Small intestine (tissue), 7 donors: ENCODE measurements around the gene DNAJB1. TPM values are rescaled to one million over a fixed set of nuclear protein-coding genes. Genes with fewer than 3 reads are reported as not detected.
A peak's percentile ranks its signal among the peaks of the same experiment; 100 is the strongest.

Experiments used
- DNase-seq, 2 donors: peaks; one replicate each; pipeline versions ENCODE4 v3.0.0 to v3.0.0-alpha.2; 2013
- FAIRE-seq: peaks from 2 replicates; lab custom pipeline; 2012; peaks lifted over from hg19 to GRCh38; lab: Jason Lieb, UNC
- H3K27ac ChIP-seq, 3 donors: one replicate each; pipeline ENCODE4 v1.5.1; 2013; ENCODE audit warnings: low read length in 2 of 3, mild to moderate bottlenecking in 2 of 3, control low read depth in 1 of 3, inconsistent platforms in 1 of 3, low read depth in 1 of 3, moderate library complexity in 1 of 3
- H3K27me3 ChIP-seq, 3 donors: one replicate each; pipeline ENCODE4 v1.6.1; 2013; ENCODE audit warnings: low read length in 3 of 3, inconsistent platforms in 1 of 3; ENCODE audit not compliant: control insufficient read depth in 3 of 3, insufficient read depth in 3 of 3
- H3K36me3 ChIP-seq, 3 donors: one replicate each; pipeline ENCODE4 v1.6.1; 2013; ENCODE audit warnings: low read length in 3 of 3, inconsistent platforms in 1 of 3, low read depth in 1 of 3, mild to moderate bottlenecking in 1 of 3, moderate library complexity in 1 of 3; ENCODE audit not compliant: control insufficient read depth in 3 of 3, insufficient read depth in 2 of 3
- H3K4me1 ChIP-seq, 3 donors: one replicate each; pipeline ENCODE4 v1.6.1; 2013; ENCODE audit warnings: low read length in 2 of 3, inconsistent platforms in 1 of 3, low read depth in 1 of 3, mild to moderate bottlenecking in 1 of 3, moderate library complexity in 1 of 3; ENCODE audit not compliant: control insufficient read depth in 3 of 3, insufficient read depth in 2 of 3
- H3K4me3 ChIP-seq, 3 donors: one replicate each; pipeline ENCODE4 v1.5.1; 2013; ENCODE audit warnings: low read length in 3 of 3, control low read depth in 1 of 3, inconsistent platforms in 1 of 3, low read depth in 1 of 3, mild to moderate bottlenecking in 1 of 3, moderate library complexity in 1 of 3
- H3K9me3 ChIP-seq, 2 donors: one replicate each; pipeline ENCODE4 v1.6.1; 2013; ENCODE audit warnings: low read depth in 1 of 2, low read length in 1 of 2; ENCODE audit not compliant: control insufficient read depth in 2 of 2, insufficient read depth in 1 of 2
- WGBS, 3 donors: extraction: QIAGEN DNeasy Blood & Tissue Kit; methylation state at CpG; one replicate each; pipeline ENCODE4 v1.1.7; 2013; 5-methylcytosine and 5-hydroxymethylcytosine counted together
- polyA plus RNA-seq, 4 donors: library from polyadenylated mRNA; stranded (reverse) in 3 of 4; unstranded in 1 of 4; fragments of 200-250 nt in 3 of 4; fragments of 120-200 nt in 1 of 4; gene quantifications; one replicate each; pipeline versions ENCODE4 v1.2.1 to v1.2.3, GENCODE V29; 2013
- donor health status: healthy with polysubstance abuse.
- donor health status: control.
- donor health status: control.
- donor health status: Bipolar disorder and iron deficiency.
- donor health status: healthy.

DNAJB1 gene
- polyA plus RNA-seq, 4 donors, result 39.4 to 87.7 (median 44.2) TPM

DNA sequence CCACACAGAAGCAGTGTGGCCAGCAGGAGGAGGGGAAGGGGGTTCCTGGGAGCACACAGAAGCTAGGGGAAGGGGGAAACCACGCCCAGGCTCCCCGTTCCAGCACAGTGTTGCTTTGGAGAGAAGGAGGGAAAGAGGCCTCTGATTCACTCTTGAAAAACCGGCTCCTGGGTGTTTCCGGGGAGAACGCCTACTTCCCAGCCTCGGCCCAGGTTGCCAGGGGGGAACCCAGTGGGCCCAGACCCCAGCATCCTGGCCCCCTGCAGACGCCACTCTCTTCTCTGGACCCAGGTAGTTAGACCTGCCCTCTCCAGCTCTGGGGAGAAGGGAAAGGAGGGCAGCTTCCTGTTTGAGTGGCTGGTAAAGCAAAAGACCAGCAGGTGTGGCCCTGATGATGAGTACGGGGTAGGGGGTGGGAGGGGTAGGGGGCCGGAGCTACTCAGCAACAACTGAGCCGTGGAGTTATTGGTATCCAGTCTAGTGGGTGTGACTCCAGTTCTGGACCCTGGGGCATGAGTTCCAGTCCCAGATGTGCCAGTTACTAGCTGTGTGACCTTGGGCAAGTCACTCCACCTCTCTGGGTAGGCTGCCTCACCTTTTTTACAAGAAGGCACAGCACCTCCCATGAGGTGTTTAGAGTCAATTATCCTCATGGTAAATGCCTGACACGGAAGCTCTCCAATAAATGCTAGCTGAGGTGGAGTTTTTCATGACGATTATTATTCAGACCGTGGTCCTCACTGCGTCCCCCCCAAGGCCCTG is 23.1 kb downstream of the DNAJB1 start:
- H3K4me1 ChIP-seq, result peaks cover 0 to 27% (median 8%) of the 10 kb centered on the region in 3 donors
- peak overlapping the region; percentile 76 to 98 (median 92) for H3K4me3 ChIP-seq
- DNase-seq (peak; percentile 36 to 40), FAIRE-seq (no peak)
- H3K9me3 ChIP-seq, result no peaks in the 10 kb centered on the region
- H3K36me3 ChIP-seq, result peaks cover 0 to 24% (median 2%) of the 10 kb centered on the region in 3 donors
- H3K27me3 ChIP-seq, result no peaks in the 10 kb centered on the region
- 10 to 19% (median 18%) methylated on average over 14 of the region's 14 CpGs for WGBS, 3 donors
- peak overlapping the region; percentile 22 to 88 (median 33) for H3K27ac ChIP-seq

GRCh38 chr19:14494411-14494810 is 23.8 kb downstream of the DNAJB1 start:
- no peaks in the 10 kb centered on the region for H3K27me3 ChIP-seq
- H3K27ac ChIP-seq, result no peak overlapping the region
- WGBS, 3 donors, result 86 to 89% (median 89%) methylated on average over 4 of the region's 4 CpGs
- DNase-seq (no peak), FAIRE-seq (no peak)
- peaks cover 0 to 27% (median 8%) of the 10 kb centered on the region in 3 donors for H3K4me1 ChIP-seq
- peak overlapping the region in 1 of 3 donors; percentile 76 for H3K4me3 ChIP-seq
- peaks cover 0 to 29% (median 2%) of the 10 kb centered on the region in 3 donors for H3K36me3 ChIP-seq
- H3K9me3 ChIP-seq, result no peaks in the 10 kb centered on the region

DNA sequence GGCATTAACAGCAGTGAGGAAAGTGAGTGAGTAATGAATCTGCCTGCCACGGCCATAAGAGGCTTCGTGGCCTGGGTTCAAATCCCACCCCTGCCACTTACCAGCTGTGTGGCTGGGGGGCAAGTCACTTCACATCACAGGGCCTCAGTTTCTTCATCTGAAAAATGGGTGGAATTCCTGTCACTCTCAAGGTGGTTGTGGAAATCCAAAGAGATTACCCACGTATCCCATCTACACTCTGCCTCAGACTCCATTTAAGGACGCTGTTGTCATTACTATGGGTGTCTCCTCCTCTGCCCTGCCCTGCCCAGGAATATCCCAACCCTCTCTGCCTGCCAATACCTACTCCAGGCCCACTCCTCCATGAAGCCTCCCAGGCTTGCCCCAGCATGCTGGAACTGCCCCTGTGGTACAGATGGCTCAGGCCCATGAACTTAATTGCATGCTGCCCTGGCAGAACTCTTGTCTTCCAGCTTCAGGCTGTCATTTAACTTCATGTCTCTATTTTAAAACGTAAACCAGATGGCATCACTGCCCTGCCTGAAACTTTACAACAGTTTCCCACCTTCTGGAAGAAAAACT is 25.4 kb downstream of the DNAJB1 start:
- Histone ChIP-seq H3K36me3 (peaks cover 0 to 42% (median 2%) of the 10 kb centered on the region in 3 donors), H3K27me3 (no peaks in the 10 kb centered on the region), H3K4me1 (peaks cover 0 to 27% (median 8%) of the 10 kb centered on the region in 3 donors), H3K9me3 (no peaks in the 10 kb centered on the region), H3K27ac (no peak overlapping the region), H3K4me3 (no peak overlapping the region)
- FAIRE-seq (no peak), DNase-seq (no peak)
- WGBS, 3 donors, result 85 to 92% (median 86%) methylated on average over 5 of the region's 5 CpGs

DNA sequence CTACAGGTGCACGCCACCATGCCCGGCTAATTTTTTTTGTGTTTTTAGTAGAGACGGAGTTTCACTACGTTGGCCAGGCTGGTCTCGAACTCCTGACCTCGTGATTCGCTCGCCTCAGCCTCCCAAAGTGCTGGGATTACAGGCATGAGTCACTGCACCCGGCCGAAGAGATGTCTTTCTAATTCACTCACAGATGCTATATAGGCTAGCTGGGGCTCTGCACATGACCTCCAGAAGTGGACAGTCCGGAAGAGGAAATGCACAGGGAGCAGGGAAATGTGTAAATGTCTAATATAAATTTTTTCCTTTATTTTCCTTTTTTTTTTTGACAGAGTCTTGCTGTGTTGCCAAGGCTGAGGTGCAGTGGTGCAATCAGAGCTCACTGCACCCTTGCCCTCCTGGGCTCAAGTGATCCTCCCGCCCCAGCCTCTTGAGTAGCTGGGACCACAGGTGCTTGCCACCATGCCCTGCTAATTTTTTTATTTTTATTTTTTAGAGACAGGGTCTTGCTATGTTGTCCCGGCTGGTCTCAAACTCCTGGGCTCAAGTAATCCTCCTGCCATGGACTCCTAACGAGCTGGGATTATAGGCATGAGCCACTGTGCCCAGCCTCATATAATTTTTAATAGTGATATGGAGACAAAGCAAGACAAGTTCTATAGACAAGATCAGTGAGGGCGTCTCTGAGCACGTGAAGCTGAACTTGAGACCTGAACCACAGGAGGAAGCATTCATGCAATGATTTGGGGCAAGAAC is 30.6 kb downstream of the DNAJB1 start:
- Histone ChIP-seq H3K4me1 (no peaks in the 10 kb centered on the region), H3K27me3 (no peaks in the 10 kb centered on the region), H3K9me3 (no peaks in the 10 kb centered on the region), H3K27ac (no peak overlapping the region), H3K36me3 (peaks cover 0 to 77% (median 2%) of the 10 kb centered on the region in 3 donors), H3K4me3 (no peak overlapping the region)
- DNase-seq, result no peak
- no peak for FAIRE-seq
- 92 to 97% (median 95%) methylated on average over 16 of the region's 16 CpGs for WGBS, 3 donors

GRCh38 chr19:14482172-14482941 is 35.8 kb downstream of the DNAJB1 start:
- H3K27ac ChIP-seq, result no peak overlapping the region
- H3K27me3 ChIP-seq, result no peaks in the 10 kb centered on the region
- WGBS, 3 donors, result 88 to 97% (median 92%) methylated on average over 12 to 18 of the region's 18 CpGs
- no peak overlapping the region for H3K4me3 ChIP-seq
- H3K4me1 ChIP-seq, result no peaks in the 10 kb centered on the region
- H3K36me3 ChIP-seq, result peaks cover 3 to 83% (median 3%) of the 10 kb centered on the region in 3 donors
- DNase-seq, result no peak
- H3K9me3 ChIP-seq, result no peaks in the 10 kb centered on the region
- FAIRE-seq, result no peak

DNA sequence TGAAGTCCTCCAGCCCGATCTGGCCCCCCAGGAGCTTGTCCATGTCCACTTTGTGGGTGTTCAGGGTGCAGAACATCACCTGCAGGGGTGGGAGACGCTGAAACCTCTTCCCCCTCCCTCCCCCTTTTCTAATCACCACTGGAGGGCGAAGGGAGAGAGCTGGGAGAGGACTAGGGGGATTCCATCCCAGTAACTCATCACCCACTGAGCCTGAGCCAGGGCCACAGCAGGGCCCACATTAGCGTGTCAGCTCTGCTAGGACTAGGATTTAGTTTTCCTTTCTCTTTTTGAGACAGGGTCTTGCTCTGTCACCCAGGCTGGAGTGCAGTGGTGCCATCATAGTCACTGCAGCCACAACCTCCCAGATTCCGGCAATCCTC is 37.5 kb downstream of the DNAJB1 start:
- no peaks in the 10 kb centered on the region for H3K9me3 ChIP-seq
- 74 to 81% (median 76%) methylated on average over 4 to 5 of the region's 5 CpGs for WGBS, 3 donors
- H3K4me1 ChIP-seq, result peaks cover 0 to under 1% (median 0%) of the 10 kb centered on the region in 3 donors
- H3K27ac ChIP-seq, result no peak overlapping the region
- no peak overlapping the region for H3K4me3 ChIP-seq
- no peak for FAIRE-seq
- no peak for DNase-seq
- H3K27me3 ChIP-seq, result peaks cover 0 to 1% (median 0%) of the 10 kb centered on the region in 3 donors
- peaks cover 3 to 76% (median 3%) of the 10 kb centered on the region in 3 donors for H3K36me3 ChIP-seq

DNA sequence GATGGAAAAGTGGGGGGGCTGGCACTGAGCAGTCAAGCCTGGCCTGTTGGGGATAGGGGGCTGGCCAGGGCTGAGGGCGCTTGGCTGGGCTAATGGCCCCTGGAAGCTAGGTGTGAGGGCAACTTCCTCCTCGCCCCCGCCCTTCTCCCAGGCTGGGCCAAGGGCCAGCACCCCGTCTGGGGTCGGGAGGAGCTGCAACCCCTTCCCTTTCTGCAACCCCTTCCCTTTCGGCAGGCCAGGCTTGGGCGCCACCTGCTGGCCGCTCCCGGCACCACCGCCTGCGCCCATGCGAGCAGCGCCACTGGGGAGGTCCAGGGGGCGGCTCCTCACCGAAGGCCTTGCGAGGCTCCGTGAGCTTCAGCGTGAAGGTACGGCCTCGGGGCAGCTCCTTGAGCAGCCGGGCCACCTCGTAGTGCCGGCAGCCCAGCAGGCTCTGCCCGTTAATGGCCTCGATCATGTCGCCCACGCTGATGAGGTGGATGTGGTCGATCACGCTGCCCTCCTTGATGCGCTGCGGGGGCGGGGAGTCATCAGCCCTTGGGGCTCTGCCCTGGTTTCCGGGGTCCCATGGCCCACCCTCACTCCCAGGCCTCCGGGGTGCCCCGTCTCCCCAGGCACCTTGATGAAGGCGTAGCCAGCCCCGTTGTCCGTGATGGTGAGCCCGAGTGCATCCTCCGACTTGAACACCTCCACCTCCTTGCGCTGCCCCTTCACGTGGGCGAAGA is 38.1 kb downstream of the DNAJB1 start:
- H3K27me3 ChIP-seq, result peaks cover 0 to 7% (median 0%) of the 10 kb centered on the region in 3 donors
- peak in 1 of 2 donors; percentile 51 for DNase-seq
- FAIRE-seq, result no peak
- 59 to 73% (median 65%) methylated on average over 34 to 43 of the region's 43 CpGs for WGBS, 3 donors
- H3K4me1 ChIP-seq, result peaks cover 0 to 6% (median 0%) of the 10 kb centered on the region in 3 donors
- no peak overlapping the region for H3K27ac ChIP-seq
- H3K36me3 ChIP-seq, result peaks cover 3 to 72% (median 3%) of the 10 kb centered on the region in 3 donors
- no peaks in the 10 kb centered on the region for H3K9me3 ChIP-seq
- no peak overlapping the region for H3K4me3 ChIP-seq
